GM21619 (cell line): ENCODE data around the gene ARSH.
"Not testable (repeated sequence)": the region's sequence is repeated elsewhere in the genome, so short reads cannot be mapped to it uniquely, and the experiment has no call there.

Source experiments
- ATAC-seq: cut with Tn5 transposase; IDR thresholded peaks from one replicate; pipeline ENCODE4 v1.9.1; 2021; ENCODE audit not compliant: unreplicated experiment

Gene ARSH

DNA sequence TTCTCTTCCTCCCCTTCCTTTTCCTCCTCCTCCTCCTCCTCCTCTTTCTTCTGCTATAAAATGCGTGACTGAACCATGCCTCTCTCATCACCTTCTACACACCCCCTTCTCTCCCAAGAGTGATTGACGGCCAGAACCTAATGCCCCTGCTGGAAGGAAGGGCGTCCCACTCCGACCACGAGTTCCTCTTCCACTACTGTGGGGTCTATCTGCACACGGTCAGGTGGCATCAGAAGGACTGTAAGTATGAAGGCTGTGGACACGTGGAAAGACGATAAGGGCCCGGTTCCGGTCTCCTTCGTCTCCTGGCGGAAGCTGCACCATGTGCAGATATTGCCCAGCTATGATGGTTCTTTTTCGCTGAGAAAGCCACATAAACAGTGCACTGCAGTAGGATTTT is 22.8 kb downstream of the ARSH start:
- no peak for ATAC-seq

DNA sequence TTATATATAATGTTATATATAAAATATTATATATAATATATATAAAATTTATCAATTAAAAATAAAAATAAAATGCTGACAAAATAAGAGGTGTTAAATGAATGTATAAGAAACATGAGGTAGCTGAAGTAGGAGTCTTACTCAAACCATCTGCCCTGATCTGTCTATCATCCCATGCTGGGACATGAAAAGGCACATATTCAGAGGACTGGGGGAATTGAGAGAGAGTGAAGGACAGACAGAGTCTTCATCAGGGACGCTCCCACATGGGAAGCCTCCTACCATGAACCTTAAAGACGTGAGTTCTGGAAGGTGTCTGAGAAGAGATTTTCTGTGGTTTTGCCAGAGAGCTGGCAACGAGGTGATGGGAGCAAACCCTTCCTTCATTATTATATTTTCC is 30.9 kb downstream of the ARSH start:
- no peak for ATAC-seq

DNA sequence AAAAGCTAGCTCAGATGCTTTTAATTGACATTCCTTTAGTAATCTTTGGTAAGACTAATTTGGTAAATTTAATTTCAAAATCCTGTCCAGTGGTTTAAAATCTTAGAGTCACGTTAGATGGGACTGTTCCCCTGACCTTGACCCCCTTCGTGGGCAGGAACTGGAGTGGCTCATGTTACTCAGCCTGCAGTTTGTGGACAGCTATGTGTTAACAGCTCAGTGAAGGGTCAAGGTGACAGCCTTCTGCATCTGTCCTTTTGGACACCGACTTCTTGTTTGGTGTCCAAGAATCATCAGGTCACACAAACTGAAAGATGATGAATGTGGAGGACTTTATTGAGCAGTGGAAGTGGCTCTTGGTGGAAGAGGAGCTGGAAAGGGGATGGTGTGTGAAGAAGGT is 37.9 kb downstream of the ARSH start:
- ATAC-seq, result no peak

DNA sequence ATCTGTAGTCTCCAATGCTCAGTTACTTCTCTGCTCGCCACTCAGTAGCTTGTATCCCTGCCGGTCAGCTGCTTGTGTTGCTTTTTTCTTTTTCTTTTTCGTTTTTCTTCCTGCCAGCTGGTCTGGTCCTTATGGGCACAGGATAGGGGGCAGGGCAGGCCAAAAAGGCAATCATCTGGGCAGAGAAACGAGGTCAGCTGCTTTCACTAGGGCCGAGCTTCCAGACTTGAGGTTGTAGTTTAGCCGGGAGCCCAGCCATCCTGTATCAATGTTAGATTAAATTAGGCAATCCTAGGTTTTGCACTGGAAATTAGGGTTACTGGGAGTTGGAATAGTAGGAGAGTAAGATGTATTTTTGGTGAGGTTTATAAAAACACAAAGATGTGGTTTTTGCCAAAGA is 38.3 kb downstream of the ARSH start:
- no peak for ATAC-seq

DNA sequence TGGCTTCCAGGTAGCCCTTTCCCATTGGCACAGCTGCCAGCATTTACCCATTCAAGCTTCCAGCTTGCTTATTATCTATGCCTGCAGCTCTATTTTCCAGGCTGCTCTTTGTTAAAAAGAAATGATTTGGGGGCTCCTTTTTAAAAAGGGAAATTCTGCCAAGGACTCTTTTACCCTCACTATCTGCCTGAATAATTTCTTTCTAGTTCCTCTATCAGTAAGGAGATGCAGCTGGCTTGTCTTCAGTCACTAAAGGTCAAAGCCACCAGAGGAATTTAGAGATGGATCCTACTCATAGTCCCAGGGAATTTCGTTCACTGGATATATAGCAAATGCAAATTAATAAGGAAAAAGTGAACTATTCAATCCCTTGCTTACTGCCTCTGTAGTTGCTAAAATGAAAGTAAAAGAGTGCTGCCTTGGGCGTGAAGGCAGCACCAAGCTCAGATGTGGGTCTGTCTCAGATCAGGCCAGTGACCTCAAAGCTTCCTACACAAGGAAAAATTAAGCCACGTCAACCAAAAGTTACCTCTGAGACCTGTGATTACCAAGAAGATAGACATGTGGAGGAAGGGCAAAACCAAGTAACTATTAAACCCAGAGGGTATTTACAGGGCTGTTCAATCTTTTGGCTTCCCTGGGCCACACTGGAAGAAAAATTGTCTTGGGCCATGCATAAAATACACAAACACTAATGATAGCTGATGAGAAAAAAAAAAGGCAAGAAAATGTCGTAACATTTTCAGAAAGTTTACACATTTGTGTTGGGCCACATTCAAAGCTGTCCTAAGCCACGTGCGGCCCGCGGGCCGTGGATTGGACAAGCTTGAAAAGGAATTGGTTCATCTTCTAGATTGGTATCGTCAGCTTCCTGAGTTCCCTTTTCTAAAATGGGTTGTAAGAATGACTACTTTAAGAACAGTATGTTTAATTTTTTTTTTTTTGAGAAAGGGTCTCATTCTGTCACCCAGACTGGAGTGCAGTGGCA is 40.2 kb downstream of the ARSH start:
- no peak for ATAC-seq

DNA sequence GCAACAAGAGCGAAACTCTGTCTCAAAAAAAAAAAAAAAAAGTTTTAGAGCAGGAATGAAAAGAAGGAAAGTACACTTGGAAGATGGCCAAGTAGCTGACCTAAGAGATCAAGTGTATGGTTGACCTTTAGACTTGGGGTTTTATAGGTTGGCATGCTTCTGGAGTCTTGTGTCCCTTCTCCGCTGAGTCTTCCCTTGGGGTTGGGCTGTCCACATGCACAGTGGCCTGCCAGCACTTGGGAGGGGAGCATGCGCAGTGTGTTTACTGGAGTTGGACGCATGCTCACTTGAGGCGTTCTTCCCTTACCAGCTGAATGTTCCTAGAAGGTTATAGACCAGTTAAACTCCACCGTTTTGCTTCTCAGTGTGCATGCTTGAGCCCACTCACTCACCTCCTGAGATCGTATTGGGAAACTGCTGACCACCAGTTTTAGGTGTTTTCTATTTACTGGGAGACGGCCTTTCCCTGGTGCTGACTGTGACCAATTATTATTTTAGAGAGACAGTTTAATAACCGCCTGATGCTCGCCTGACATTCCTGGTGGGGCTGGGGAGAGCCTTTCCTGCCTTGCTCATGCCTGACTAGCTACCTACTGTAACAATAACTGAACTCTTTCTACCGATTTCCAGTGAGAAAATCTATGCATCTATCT is 44.3 kb downstream of the ARSH start:
- not testable (repeated sequence) for ATAC-seq

- ATAC-seq, result no peak
Measured at GRCh38 chrX:3052860-3053259, 46.5 kb downstream of the ARSH start.

GRCh38 chrX:3066555-3066954 is 60.2 kb downstream of the ARSH start:
- no peak for ATAC-seq

DNA sequence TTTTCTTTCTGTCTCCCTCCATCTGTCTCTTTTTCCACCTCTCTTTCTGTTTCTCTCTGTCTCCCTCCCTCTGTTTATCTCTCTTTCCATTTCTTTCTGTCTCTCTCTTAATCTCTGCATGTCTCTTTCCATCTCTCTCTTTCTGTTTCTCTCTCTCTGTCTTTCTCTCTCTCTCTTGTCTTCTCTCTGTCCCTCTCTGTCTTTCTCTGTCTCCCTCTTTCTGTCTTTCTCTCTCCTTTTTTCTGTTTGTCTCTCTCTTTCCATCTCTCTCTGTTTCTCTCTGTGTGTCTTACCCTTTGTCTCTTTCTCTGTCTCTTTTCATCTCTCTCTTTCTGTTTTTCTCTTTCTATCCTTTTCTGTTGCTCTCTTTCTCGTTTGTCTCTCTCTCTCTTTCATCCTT is 69.6 kb downstream of the ARSH start:
- no peak for ATAC-seq

- no peak for ATAC-seq
Measured at GRCh38 chrX:3076416-3076991, 70.2 kb downstream of the ARSH start.
